C4-2B (cell line): ENCODE measurements around the gene OR5K4.

Experiments
- CTCF ChIP-seq: fragments of 450-650 bp; conservative IDR thresholded peaks from 2 replicates; pipeline ENCODE4 v1.5.1; 2017; ENCODE audit warnings: mild to moderate bottlenecking
- ZFX ChIP-seq: fragments of 450-650 bp; IDR thresholded peaks from 2 replicates; pipeline ENCODE4 v1.6.1; 2017

- TF ChIP-seq CTCF (no peak), ZFX (no peak)
These were observed 7.6 kb downstream of the OR5K4 start for GRCh38 chr3:98361289-98361688.
